NK-92 (cell line): ENCODE results near the gene PTP4A2.

Experiments
- DNase-seq: peaks from one replicate; lab custom pipeline; 2025; ENCODE audit not compliant: unreplicated experiment; lab: John Stamatoyannopoulos, UW

The PTP4A2 gene

DNA sequence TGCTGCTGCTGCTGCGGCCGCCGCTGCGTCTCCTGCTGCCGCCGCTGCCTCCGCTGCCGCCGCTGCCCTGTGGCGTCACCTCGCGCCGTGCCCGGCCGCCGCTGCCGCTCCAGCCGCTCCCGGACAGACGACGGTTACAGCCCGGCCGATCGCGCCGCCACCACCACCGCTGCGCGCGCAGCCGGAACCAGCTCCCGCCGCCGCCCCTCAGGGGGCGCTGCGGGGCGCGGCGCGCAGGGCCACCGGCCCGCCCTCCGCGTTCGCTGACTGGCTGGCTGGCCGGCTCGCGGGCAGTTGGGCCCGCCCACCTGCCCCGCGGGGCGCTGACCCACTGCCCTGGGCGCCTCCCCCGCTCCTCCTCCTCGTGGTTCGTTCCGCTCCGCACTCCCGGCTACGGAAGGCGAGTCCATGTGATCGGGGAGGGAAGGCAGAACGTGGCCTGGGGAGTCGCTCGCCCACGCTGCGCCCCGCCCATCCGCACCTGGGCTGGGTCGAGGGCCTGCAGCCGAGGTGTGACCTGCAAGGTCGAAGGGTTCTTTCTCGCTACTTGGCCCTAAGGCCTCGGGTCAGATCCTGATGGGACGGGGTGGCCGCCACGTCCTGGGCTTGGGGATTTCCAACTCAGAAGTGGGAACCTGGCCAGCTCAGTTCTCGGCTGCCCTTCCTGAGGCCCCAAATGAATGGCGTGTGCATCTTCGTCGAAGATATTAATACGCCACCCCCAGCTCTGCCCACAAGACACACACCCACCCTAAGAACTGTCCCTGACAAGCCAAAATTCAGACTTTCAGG is at the start of gene PTP4A2:
Gene PTP4A2, minus strand, starts transcription at position 185 of the 792 bp plus-strand sequence. CDS start 19,303 bp downstream, outside the sequence.
- DNase-seq, result no peak

GRCh38 chr1:31987135-31987619 is 49.0 kb upstream of the PTP4A2 start:
- DNase-seq, result no peak

DNA sequence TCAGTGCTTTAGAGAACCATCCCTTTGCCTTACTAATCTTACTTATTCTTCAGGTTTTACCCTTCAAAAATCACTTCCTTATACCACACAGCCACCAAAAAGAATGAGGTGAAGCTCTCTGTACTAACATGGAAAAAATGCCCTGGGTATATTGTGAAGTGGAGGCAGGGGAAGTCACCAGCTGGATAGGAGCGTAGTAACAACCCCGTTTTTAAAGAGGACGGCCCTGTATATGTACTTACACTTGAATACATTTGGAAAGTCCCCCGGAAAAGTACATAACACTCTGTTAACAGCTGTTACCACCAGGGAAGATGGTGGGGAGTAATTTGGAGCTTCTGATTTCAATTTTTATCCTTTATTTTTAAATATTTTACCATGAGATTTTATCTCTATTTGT is 47.3 kb upstream of the PTP4A2 start:
- no peak for DNase-seq

- DNase-seq, result no peak
These were observed 46.5 kb upstream of the PTP4A2 start for GRCh38 chr1:31984419-31985347.

DNA sequence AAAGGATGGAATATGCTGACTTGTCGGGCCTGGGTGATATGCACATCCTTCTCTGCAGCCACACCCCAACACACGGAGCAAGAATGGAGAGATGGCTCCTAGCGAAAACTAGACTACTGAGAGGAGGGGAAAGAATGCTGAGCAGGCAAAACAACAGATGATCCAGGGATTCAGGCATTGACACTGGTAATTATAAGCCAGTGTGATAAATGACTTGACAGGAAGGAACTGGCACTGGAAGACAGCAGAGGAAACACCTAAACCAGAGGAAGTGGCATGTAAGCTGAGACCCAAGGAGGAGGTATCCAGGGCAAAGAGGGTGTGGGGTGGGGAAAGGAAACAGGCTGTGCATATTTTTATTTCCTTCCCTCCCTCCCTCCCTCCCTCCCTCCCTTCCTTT is 43.8 kb upstream of the PTP4A2 start:
- no peak for DNase-seq

GRCh38 chr1:31981456-31981839 is 43.3 kb upstream of the PTP4A2 start:
- DNase-seq, result no peak

- DNase-seq, result no peak
These were observed 42.8 kb upstream of the PTP4A2 start for GRCh38 chr1:31980835-31981455.

GRCh38 chr1:31978843-31979400 is 40.8 kb upstream of the PTP4A2 start:
- no peak for DNase-seq

- DNase-seq, result no peak
These were observed 39.4 kb upstream of the PTP4A2 start for GRCh38 chr1:31977385-31978131.

DNA sequence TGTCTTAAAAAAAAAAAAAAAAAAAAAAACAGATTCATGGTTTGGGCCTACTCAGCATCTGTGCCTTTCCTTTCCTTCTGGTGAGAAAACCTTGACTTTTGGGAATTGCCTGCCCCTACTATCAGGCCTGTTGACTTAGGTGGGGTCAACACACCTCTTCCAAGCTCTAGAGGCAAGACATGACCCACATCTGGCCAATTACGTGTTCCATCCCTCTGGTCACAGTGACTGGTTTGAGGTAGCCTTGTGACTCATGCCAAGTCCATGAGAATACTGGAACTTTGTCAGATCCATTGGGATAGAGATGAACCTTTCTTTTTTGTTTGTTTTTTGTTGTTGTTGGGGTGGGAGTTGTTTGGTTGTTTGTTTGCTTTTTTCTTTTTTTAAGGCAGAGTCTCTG is 38.2 kb upstream of the PTP4A2 start:
- no peak for DNase-seq

- DNase-seq, result no peak
These were observed 32.7 kb upstream of the PTP4A2 start for GRCh38 chr1:31970873-31971272.

GRCh38 chr1:31961536-31961935 is 23.4 kb upstream of the PTP4A2 start:
- no peak for DNase-seq

DNA sequence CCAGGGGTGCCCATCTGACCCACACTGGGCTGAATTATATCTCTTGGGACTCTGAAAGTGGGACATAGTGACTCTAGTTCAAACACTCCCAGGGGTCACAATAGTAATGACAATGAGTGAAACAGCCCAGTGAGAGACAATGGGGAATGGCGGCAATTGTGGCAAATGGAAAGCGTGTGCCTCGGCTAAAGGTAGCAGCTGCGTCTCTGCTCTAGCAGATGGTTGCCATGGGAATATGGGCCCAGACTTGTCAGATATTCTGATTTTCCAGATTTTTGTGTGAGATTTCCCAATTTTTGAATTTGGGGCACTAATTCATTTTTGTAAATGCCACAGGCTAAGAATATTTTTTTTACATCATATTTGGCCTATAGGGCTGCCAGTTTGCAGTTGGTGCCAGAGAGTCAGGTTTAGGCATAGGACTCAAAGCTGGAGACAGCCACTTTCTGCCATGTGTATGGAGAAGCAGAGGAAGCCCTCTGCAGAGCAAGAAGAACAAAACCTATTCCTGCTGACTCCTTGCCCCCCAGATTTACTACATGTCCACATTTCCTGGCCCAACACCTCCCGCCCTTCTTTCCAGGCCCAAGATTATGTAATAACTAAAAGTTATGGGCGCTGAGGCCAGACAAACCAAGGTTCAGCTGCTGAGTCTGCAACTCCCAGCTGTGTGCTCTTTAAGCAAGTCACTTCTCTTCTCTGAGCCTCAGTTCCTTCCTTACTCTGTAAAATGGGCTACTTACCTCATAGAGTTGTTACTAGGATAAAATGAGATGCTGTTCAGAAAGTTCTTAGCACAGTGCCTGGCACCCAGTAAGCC is 21.6 kb upstream of the PTP4A2 start:
- DNase-seq, result no peak

DNA sequence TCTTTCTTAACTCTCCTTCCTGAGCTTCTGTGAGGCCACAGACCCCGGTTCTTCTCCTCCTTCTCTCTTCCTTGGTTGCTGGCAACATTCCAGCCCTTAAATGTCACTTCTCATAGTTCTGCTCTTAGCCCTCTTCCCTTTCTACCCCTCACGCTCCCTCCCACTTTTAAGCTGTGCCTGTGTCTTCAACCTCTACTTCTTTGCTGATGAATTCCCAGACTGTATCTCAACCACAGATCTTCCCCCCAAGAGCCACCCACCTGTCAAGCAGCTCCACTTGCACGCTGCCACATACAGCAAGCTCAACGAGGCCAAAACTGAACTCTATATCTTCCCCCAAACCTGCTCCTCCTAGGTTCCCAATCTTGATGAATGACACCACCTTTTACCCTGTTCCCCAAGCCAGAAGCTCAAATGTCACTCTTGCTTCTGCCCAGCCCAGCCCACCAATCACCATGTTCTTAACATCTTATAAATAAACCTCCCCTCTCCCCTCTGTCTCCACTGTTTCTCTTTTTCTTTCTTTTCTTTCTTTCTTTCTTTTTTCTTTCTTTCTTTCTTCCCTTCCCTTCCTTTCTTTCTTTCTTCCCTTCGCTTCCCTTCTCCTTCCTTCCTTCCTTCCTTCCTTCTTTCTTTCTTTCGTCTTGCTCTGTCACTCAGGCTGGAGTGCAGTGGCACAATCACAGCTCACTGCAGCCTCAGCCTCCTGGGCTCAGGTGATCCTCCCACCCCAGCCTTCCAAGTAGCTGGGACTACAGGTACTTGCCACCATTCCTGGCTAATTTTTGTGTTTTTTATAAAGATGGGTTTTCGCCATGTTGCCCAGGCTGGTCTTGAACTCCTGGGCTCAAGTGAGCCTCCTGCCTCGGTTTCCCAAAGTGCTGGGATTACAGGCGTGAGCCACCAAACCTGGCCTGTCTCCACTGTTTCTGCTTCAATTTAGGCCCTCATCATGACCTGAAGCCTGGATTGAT is 19.8 kb upstream of the PTP4A2 start:
- DNase-seq, result no peak

- no peak for DNase-seq
These were observed 18.0 kb upstream of the PTP4A2 start for GRCh38 chr1:31955917-31956736.

GRCh38 chr1:31954607-31955283 is 16.6 kb upstream of the PTP4A2 start:
- DNase-seq, result no peak

- no peak for DNase-seq
These were observed 14.7 kb upstream of the PTP4A2 start for GRCh38 chr1:31952825-31953220.
